DOHH2 (cell line): ENCODE measurements around the gene ZNF723.

Experiments
- CTCF ChIP-seq: fragments of 200-600 bp; sonication (generic); IDR thresholded peaks from one replicate; pipeline ENCODE4 v1.5.1; 2014; ENCODE audit warnings: antibody characterized with exemption, mild to moderate bottlenecking, low read depth, low read length; ENCODE audit not compliant: poor library complexity, severe bottlenecking
- EZH2phosphoT487 ChIP-seq: fragments of 200-600 bp; sonication (generic); IDR thresholded peaks from 2 replicates; pipeline ENCODE4 v1.6.1; 2017; ENCODE audit warnings: borderline replicate concordance, mild to moderate bottlenecking, antibody characterized with exemption, low read length, moderate library complexity, mixed read lengths

GRCh38 chr19:22832031-22832762 is at the start of gene ZNF723:
- no peak for TF ChIP-seq CTCF
- TF ChIP-seq EZH2phosphoT487: no peak
